Adrenal gland (tissue), 5 donors: Measurements from ENCODE around the gene DOK4.

ENCODE experiments used
- POLR2A ChIP-seq, 2 donors: fragments of 450-650 bp; IDR thresholded peaks; one replicate each; pipeline ENCODE4 v1.6.1; 2017; ENCODE audit warnings: antibody characterized with exemption in 2 of 2, mild to moderate bottlenecking in 2 of 2, moderate library complexity in 1 of 2
- TF ChIP-seq, protein P1 (sequence below), 6 experiments: fragments of 450-650 bp in 4 of 6; fragments of 200-600 bp in 2 of 6; sonication (generic) in 1 of 6; IDR thresholded peaks; 1 replicate in 5 of 6; 2 replicates in 1 of 6; pipeline versions ENCODE4 v1.5.1 to v1.8.0; 2016 to 2021; ENCODE audit warnings: antibody characterized with exemption in 6 of 6, mild to moderate bottlenecking in 2 of 6, moderate library complexity in 1 of 6
- donor health status: DM: no; HTN: no; CAD: no.

DNA sequence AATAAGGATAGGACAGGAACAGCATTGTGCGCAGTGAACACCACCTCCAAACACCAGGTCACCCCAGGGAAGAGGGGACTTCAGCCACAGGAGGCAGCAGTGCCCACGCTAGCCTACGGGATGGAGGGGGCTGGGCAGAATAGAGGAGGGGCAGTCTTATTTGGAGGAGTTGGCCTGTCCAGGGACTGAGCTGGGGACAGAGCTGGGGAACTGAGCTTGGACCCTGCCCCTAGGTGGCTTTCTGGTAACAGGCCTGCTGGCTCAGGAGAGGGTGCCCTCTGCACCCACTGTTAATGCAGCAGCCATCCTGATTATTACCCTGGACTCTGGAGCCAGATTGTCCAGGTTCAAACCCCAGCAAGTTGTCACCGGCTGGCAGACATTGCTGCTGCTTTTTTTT, 40.7 kb upstream of the DOK4 start:
- TF ChIP-seq, protein P1, sequence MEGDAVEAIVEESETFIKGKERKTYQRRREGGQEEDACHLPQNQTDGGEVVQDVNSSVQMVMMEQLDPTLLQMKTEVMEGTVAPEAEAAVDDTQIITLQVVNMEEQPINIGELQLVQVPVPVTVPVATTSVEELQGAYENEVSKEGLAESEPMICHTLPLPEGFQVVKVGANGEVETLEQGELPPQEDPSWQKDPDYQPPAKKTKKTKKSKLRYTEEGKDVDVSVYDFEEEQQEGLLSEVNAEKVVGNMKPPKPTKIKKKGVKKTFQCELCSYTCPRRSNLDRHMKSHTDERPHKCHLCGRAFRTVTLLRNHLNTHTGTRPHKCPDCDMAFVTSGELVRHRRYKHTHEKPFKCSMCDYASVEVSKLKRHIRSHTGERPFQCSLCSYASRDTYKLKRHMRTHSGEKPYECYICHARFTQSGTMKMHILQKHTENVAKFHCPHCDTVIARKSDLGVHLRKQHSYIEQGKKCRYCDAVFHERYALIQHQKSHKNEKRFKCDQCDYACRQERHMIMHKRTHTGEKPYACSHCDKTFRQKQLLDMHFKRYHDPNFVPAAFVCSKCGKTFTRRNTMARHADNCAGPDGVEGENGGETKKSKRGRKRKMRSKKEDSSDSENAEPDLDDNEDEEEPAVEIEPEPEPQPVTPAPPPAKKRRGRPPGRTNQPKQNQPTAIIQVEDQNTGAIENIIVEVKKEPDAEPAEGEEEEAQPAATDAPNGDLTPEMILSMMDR (IDR thresholded peaks at IDR 0.05), result no peak
- TF ChIP-seq POLR2A (IDR thresholded peaks at IDR 0.05), result no peak
